Measurements from ENCODE around the gene SLC25A39.
"Not testable (repeated sequence)": the region's sequence is repeated elsewhere in the genome, so short reads cannot be mapped to it uniquely, and the experiment has no call there.

Gene SLC25A39

DNA sequence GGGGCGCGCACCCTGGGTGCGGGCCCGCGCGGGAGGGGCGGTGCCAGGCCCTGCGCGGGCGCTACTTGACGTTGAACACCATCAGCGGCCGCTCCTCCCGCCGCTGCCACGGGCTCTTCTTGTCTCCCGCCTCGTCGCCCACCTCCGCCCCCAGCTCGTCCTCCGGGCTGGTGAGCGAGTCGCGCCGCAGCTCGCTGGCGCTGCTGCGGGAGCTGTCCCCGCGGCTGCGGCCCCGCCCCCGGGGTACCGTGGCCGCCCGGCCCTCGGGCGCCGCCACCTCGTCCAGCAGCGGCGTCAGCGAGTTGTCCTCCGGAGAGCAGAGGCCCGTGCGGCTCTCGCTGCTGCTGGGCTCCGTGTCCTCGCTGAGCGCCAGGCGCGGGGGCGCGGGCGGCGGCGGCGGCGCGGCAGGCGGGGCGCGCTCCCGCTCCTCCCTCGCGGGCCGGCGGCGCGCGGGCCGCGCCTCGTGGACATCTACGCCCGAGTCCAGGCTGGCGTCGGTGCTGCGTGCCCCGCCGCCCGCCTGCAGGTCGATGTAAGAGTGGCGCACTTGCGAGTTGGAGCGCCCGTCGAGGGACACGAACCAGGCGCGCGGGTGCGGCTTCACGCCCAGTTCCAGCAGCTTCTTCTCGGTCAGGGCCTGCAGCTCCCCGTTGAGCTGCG, 29.2 kb upstream of the SLC25A39 start:
- no peak for DNase-seq

DNA sequence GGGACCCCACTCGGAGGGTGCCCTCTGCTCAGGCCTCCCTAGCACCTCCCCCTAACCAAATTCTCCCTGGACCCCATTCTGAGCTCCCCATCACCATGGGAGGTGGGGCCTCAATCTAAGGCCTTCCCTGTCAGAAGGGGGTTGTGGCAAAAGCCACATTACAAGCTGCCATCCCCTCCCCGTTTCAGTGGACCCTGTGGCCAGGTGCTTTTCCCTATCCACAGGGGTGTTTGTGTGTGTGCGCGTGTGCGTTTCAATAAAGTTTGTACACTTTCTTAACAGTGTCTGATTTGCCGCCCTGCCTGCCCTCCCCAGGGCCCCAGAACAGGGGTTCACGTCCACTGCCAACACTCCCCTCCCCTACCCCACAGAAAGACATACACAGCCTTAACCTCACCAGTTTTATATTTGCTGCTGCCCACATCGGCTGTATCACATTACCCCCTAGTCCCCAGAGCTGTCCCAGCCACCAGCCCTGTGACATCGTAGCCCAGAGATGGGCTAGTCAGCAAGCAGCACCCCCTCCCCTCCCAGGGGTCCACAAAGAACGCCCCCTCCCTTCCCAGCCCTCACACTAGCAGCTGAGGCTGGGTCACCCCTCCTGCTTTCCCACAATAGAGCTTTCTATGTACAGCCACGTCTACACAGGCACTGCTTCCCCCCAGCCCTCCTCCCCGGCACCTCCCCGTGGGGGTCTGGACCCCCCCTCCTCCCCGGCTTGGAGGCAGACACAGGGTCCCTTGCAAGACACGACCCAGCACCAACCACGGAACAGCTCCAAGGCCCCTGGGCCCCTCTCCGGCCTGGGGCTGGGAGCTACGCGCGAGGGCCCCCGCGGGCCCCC, 28.4 kb upstream of the SLC25A39 start:
- no peak for DNase-seq

DNA sequence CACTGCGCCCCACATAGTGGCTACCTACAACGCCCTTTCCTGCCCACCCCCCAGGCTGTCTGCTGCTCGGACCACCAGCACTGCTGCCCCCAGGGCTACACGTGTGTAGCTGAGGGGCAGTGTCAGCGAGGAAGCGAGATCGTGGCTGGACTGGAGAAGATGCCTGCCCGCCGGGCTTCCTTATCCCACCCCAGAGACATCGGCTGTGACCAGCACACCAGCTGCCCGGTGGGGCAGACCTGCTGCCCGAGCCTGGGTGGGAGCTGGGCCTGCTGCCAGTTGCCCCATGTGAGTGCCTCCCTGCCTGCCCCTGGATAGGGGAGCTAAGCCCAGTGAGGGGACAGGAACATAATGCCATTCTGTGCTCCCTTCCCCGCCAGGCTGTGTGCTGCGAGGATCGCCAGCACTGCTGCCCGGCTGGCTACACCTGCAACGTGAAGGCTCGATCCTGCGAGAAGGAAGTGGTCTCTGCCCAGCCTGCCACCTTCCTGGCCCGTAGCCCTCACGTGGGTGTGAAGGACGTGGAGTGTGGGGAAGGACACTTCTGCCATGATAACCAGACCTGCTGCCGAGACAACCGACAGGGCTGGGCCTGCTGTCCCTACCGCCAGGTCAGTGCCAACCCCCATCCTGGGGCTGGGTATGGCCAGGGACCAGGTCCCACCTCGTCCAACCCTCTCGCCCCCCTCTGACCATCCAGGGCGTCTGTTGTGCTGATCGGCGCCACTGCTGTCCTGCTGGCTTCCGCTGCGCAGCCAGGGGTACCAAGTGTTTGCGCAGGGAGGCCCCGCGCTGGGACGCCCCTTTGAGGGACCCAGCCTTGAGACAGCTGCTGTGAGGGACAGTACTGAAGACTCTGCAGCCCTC, 27.6 kb upstream of the SLC25A39 start:
- no peak for DNase-seq

DNA sequence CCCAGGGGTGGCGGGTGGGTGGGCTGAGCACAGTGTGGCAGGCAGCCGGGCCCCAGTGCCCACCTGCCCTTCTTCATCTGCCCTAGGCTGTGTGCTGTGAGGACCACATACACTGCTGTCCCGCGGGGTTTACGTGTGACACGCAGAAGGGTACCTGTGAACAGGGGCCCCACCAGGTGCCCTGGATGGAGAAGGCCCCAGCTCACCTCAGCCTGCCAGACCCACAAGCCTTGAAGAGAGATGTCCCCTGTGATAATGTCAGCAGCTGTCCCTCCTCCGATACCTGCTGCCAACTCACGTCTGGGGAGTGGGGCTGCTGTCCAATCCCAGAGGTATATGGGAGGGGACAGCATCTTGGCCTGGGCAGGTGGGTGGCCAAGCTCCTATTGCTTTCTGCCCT, 26.8 kb upstream of the SLC25A39 start:
- no peak for DNase-seq

DNA sequence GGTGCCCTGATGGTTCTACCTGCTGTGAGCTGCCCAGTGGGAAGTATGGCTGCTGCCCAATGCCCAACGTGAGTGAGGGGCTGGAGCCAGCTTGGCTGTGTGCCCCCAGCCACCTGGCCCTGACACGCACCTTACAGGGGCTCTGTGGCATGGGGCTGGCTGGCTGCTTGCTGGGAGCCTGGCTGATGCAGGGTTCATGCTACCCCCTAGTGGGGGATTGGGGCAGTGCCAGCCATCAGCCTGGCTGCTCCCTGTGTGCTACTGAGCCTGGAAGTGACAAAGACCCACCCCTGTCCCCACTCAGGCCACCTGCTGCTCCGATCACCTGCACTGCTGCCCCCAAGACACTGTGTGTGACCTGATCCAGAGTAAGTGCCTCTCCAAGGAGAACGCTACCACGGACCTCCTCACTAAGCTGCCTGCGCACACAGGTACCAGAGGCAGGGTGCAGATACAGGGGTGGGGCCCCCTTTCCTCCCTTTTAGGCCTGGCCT, 26.2 kb upstream of the SLC25A39 start:
- peak in 1 of 2 experiments; percentile 28 for DNase-seq

DNA sequence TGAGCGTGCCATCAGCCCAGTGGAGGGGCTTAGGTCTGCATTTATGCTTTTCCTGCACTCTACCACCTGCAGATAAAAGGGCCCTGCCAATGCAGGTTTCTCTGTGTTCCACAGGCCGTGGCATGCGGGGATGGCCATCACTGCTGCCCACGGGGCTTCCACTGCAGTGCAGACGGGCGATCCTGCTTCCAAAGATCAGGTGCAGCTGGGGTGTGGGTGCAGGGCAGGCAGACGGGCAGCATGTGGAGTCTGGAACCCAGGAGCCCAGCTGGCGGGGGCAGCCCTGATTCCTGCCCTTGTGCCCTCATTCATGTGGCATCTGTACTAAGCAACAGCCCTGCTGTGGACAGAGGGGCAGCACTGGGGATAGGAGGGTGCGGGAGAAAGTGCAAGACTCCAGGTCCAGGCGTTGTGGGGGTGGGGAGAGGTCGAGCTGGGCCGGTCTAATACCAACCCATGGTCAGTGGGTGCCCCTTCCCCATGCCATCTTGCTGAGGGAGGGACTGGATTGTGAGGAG, 25.0 kb upstream of the SLC25A39 start:
- no peak for DNase-seq

DNA sequence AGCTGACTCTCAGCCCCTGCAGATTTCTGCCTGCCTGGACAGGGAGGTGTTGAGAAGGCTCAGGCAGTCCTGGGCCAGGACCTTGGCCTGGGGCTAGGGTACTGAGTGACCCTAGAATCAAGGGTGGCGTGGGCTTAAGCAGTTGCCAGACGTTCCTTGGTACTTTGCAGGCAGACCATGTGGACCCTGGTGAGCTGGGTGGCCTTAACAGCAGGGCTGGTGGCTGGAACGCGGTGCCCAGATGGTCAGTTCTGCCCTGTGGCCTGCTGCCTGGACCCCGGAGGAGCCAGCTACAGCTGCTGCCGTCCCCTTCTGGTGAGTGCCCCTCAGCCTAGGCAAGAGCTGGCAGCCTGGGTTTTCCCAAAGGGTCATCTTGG, 24.4 kb upstream of the SLC25A39 start:
- no peak for DNase-seq

DNA sequence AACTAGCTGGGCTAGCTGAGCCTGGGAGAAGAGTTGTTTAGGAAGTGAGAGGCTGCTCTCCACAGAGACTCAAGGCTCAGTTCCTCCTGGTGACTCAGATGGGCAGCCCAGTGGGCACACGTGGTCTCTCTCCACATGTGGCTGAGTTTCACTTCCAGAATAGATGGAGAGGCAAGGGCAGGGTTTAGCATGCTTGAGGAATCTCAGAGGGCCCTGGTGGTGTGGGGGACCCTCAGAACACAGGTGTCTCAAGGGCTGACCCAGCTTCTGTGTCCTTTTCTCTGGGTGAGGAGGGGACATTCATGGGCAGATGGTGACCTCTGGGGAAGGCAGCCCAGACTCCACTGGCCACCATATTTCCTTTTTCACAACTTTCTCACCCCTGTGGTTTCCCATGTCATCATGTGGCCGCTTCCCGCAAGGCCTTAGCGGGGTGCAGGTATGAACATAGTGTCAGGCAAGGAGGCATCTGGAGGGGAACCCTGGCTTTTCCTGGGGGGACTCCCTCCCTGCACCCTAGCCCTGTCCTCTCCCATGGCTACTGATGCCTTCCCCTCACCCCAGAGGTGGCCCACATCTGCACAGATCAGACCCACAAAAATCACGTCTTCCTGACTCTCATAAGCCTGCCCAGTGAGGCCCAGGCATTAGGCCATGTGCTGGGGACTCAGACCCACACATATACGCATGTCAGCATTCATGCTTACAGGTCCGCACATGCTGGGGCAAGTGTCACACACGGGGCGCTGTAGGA, 23.8 kb upstream of the SLC25A39 start:
- no peak for DNase-seq

DNA sequence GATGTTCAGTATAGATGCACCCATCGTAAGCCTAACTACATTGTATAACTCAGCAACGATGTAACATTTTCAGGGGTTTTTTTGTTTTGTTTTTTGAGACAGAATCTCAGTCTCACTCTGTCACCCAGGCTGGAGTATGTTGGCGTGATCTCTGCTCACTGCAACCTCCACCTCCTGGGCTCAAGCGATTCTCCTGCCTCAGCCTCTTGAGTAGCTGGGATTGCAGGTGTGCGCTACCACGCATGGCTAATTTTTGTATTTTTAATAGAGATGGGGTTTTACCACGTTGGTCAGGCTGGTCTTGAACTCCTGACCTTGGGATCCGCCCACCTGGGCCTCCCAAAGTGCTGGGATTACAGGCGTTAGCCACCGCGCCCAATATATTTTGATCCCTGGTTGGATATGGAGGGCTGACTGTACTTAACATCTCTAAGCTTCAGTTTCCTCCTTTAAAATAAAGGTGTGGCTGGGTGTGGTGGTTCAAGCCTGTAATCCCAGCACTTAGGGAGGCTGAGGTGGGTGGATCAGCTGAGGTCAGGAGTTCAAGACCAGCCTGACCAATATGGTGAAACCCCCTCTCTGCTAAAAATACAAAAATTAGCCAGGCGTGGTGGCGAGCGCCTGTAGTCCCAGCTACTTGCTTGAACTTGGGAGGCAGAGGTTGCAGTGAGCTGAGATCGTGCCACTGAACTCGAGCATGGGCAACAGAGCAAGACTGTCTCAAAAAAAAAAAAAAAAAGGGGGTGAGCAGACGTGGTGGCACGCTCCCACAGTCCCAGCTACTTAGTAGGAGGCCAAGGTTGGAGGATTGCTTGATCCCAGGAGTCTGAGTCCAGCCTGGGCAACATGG, 22.8 kb upstream of the SLC25A39 start:
- not testable (repeated sequence) for DNase-seq

DNA sequence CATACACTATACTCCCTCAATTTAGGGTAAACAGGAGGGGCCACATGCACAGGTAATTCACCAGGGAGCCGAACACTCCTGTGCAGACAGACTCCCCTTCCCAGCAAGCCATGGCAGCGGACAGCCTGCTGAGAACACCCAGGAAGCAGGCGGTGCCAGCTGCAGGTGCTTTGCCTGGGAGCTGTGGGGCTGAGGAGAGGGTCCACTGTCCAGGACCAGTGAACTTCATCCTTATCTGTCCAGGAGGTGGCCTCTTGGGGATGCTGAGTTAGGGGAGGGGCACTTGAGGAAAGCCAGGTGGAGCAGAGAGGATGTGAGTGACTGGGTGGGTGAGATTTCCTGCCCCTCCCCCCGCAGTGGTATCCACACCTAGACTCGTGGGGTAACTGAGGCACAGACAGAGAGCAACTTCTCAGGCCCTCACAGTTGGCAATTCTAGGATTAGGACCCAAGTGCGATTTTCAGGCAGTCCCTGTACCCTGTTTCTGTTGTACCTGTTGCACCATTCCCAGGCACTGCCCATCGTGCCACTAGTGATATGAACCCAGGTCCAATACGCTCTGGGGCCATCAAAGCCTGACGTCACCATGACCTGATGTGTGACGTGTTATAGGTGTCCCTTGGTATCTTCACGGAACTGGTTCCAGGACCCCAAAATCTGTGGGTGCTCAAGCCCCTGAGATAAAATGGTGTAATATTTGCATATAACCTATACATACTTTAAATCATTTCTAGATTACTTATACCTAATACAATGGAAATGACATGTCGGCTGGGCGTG, 21.6 kb upstream of the SLC25A39 start:
- no peak for DNase-seq

DNA sequence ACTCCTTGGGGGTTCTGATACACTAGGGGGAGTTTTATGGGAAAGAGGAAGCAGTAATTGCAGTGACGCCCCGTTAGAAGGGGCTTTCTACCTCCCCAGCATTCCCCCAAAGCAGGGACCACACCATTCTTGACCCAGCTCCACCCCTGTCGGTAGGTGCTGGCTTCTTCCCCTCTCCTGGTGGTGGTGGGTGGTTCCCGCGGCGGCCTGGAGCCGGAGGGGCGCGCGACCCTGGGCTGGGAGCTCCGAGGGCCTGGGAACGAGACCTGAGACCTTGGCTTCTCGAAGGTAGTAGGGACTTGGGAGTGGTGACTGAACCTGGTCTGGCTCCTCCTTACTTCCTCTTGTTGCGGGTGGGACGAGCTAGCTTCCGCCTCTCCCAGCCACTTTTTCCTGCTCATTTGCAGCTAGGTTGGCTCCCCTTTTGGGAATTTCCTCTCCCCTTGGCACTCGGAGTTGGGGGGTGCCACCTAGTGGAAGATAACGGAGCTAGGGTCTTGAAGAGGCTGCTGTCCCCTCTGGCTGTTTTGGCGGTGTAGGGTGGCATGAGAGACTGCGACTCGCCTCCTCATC, 20.9 kb upstream of the SLC25A39 start:
- DNase-seq: no peak

DNA sequence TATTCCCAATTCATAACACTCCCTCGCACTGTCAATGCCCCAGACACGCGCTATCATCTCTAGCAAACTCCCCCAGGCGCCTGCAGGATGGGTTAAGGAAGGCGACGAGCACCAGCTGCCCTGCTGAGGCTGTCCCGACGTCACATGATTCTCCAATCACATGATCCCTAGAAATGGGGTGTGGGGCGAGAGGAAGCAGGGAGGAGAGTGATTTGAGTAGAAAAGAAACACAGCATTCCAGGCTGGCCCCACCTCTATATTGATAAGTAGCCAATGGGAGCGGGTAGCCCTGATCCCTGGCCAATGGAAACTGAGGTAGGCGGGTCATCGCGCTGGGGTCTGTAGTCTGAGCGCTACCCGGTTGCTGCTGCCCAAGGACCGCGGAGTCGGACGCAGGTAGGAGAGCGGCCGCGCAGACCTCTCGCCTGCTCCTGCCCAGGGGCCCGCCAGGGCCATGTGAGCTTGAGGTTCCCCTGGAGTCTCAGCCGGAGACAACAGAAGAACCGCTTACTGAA, 20.4 kb upstream of the SLC25A39 start, which contains the start of gene GRN:
TSS of gene GRN (plus strand) at position 364 of the 515 bp plus-strand sequence. CDS start 3,863 bp downstream, outside the sequence.
- peak; percentile 94 to 96 for DNase-seq

DNA sequence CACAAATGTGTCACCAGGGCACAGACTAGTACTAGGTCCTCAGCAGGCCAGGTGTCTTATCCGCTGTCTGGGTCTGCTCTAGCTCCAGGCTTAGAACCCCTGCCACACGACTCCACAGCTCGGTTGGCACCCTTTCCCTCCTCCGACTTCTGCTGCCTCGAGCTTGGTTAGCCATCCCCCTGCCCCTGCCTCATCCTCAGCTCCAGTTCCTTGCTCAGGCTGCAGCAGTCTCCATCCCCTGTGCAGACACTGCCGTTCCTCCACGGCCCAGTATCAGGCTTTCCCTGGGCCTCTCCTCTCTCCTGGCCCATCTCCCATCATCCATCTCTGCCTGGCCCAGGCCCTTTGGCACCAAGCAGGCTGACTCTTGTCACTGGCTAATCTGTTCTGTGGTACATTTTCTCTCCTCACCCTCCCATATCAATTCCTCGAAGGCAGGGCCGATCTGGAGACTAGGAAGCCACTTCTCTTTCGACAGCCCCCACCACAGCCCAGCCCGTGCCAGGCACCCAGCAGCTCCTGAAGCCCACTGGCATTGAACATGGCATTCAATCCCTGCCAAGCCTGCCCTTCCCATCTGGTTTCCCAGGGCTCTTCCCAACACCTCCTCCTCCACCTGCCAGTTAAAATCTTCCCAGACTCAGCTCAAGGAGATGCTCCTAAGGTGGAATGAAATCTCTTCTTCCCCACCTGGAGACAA, 19.0 kb upstream of the SLC25A39 start:
- no peak for DNase-seq

DNA sequence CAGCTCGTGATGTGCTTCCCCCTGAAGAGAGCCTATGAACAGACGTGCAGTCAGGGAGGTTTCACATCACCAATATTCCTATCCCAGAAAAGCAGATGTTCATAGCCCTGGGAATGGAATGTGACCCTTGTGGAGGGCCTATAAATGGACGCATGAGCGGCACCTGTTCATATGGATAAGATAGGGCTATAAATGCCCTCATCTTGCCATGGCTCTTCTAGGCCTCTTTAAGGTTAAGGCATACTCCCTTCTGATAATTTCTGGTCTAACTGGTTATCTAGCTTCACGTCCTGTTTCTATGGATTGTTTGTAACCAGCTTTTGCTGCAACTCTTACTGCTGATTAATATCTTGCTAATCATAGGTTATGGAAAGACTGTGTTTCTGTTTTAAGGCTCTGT, 15.9 kb upstream of the SLC25A39 start:
- DNase-seq: not testable (repeated sequence)

DNA sequence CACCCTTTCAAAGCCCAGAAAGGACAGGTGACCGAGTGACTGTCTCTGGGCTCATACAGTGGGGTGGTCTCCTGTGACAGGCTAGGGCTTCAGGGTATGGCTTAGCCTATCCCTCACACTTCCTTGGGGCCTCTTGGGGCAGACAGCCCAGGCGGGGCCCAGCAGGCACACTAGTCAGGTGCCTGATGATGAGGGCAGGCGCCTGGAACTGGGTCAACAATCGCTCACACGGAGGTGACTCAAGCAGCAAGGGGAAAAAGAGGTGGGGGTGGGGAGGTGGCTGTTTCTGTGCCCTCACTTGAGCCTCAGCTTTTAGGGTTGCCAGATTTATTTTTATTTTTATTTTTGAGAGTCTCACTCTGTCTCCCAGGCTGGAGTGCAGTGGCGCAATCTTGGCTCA, 14.1 kb upstream of the SLC25A39 start:
- no peak for DNase-seq

DNA sequence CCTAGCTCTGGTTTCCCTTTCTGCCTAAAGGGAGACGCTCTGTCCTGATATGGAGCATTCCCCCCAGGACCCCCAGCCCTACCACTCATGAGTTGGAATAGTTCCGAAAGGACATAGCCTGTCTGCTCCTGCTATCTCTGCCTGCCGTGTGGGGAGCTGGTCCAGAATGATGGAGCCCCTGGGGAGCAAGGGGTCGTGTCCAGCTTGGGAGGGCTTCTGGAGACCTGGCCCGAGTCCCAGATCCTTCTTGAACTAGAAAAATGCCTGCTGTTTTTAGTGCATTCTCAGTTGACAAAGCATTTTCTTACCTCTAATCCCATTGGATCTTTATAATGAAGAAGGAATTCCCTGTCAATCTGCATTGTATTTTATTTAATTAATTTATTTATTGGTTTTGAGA, 11.3 kb upstream of the SLC25A39 start:
- DNase-seq: no peak

DNA sequence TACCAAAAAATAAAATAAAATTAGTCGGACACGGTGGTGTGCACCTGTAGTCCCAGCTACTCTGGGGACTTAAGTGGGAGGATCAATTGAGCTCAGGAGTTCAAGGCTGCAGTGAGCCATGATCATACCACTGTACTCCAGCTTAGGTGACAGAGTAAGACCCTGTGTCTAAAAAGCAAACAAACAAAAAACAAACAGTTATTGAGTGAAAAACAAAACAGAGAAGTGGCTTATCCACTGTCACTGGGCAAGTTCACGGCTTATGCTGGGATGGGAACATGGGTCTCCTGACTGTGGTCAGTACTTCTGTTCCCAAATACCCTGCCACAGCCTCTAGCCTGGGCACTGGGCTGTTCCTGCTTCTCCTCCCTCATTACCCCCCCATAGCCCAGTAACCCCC, 10.9 kb upstream of the SLC25A39 start:
- no peak for DNase-seq

DNA sequence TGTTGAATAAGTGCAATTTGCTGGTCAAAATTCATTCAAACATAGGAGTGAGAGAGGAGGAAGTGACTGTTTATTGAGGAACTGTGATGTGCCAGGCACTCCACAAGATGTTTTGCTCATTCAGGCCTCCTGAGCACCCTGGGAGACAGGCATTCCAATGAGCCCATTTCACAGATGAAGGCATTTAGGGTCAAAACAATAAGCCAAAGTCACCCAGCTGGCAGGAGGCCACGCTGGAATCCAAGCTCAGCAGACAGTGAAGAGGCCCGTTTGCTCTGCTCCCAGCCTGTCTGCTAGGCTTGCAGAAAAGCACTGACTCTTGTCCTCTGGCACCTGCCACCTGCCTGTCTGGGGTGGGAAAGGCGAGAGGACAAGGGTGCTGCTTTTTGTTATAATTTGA, 10.1 kb upstream of the SLC25A39 start:
- DNase-seq: no peak

DNA sequence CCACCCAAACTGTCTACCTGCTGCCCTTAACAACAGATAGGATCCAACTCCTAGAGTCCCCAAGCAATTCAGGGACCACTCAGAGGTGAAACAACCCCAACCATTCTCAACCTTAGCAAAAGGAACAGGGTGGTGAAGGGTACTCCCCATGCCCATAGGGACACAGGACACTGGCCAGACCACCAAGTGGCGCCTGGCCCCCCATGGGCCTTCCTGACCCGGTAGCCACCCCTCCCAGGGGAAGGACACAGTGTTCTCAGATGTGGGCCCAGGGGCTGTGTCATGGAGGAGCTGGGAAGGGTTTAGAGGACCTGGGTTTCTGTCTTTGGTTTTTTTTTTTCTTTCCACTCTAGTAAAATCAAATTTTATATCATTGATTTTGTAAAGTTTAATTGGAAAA, 9.7 kb upstream of the SLC25A39 start:
- no peak for DNase-seq

Measured in NCI-H187 (cell line).